22Rv1 (cell line): ENCODE results near the gene WDSUB1.

ENCODE experiments used
- CTCF ChIP-seq: fragments of 450-650 bp; IDR thresholded peaks from 2 replicates; pipeline ENCODE4 v1.5.1; 2017; ENCODE audit warnings: mild to moderate bottlenecking
- ZFX ChIP-seq: fragments of 450-650 bp; IDR thresholded peaks from 2 replicates; pipeline ENCODE4 v1.6.1; 2017; ENCODE audit warnings: antibody characterized with exemption, borderline replicate concordance

- TF ChIP-seq CTCF (no peak), ZFX (no peak)
Observed at GRCh38 chr2:159275111-159275510, 11.4 kb downstream of the WDSUB1 start.
